HEK293 (cell line): ENCODE data around the gene HILPDA.
"Not testable (repeated sequence)": the region's sequence is repeated elsewhere in the genome, so short reads cannot be mapped to it uniquely, and the experiment has no call there.

Source experiments
- CTCF ChIA-PET: fragments of 350-600 bp; formaldehyde crosslinking; extraction: SDS; loops from one replicate; lab custom pipeline; 2021; ENCODE audit warnings: antibody characterized with exemption; lab: Yijun Ruan, JAX
- POLR2A ChIA-PET: fragments of 300-600 bp; formaldehyde crosslinking; extraction: SDS; loops from one replicate; lab custom pipeline; 2020; ENCODE audit warnings: antibody characterized with exemption, inconsistent platforms; lab: Yijun Ruan, JAX
- H3K27ac ChIP-seq: fragments of 200-500 bp; sonication (Bioruptor generic); 2 replicates; pipeline ENCODE4 v1.5.1; 2014; ENCODE audit warnings: low read depth, low read length, control low read depth, inconsistent platforms; ENCODE audit errors: extremely low read depth
- H3K36me3 ChIP-seq, 2 experiments: fragments of 200-500 bp in 1 of 2; sonication (Bioruptor generic) in 1 of 2; 1 replicate in 1 of 2; 2 replicates in 1 of 2; pipeline ENCODE4 v1.5.1; 2014 to 2017; ENCODE audit warnings: inconsistent platforms in 2 of 2, low read length in 2 of 2; ENCODE audit not compliant: control insufficient read depth in 2 of 2, insufficient read depth in 1 of 2
- H3K4me1 ChIP-seq: fragments of 200-500 bp; sonication (Bioruptor generic); 2 replicates; pipeline ENCODE4 v1.5.1; 2014; ENCODE audit warnings: mild to moderate bottlenecking, low read length, inconsistent platforms; ENCODE audit not compliant: control insufficient read depth, insufficient read depth
- H3K4me3 ChIP-seq: 2 replicates; pipeline ENCODE4 v1.5.1; 2011; ENCODE audit warnings: low read depth, mild to moderate bottlenecking, control low read depth, low read length, moderate library complexity
- H3K9me3 ChIP-seq: fragments of 200-500 bp; sonication (Bioruptor generic); 2 replicates; pipeline ENCODE4 v1.5.1; 2014; ENCODE audit warnings: low read depth, low read length, inconsistent platforms; ENCODE audit not compliant: control insufficient read depth, insufficient read depth
- GLIS1 ChIP-seq: fragments of 450-650 bp; formaldehyde crosslinking; IDR thresholded peaks from 2 replicates; pipeline ENCODE4 v1.5.1; 2016; ENCODE audit warnings: missing biosample characterization, missing genetic modification characterization
- SCRT2 ChIP-seq: fragments of 450-650 bp; formaldehyde crosslinking; IDR thresholded peaks from 2 replicates; pipeline ENCODE4 v1.5.1; 2016; ENCODE audit warnings: missing biosample characterization, missing genetic modification characterization
- ZNF274 ChIP-seq, 2 experiments: fragments of 200-500 bp in 1 of 2; fragments of 450-650 bp in 1 of 2; sonication (Bioruptor generic) in 1 of 2; formaldehyde crosslinking in 1 of 2; IDR thresholded peaks; 2 replicates each; pipeline versions ENCODE4 v1.5.1 to v1.6.1; 2014 to 2016; ENCODE audit warnings: borderline replicate concordance in 1 of 2, inconsistent platforms in 1 of 2, low read length in 1 of 2, missing biosample characterization in 1 of 2, missing genetic modification characterization in 1 of 2
- ZNF335 ChIP-seq: fragments of 450-650 bp; formaldehyde crosslinking; conservative IDR thresholded peaks from 2 replicates; pipeline ENCODE4 v1.5.1; 2016; ENCODE audit warnings: missing biosample characterization, missing genetic modification characterization
- ZNF521 ChIP-seq: fragments of 450-650 bp; formaldehyde crosslinking; IDR thresholded peaks from 2 replicates; pipeline ENCODE4 v1.5.1; 2017; ENCODE audit warnings: missing biosample characterization, mild to moderate bottlenecking, missing genetic modification characterization
- ZNF600 ChIP-seq: fragments of 450-650 bp; formaldehyde crosslinking; IDR thresholded peaks from 2 replicates; pipeline ENCODE4 v1.5.1; 2016; ENCODE audit warnings: missing biosample characterization, missing genetic modification characterization
- TF ChIP-seq, protein P1 (sequence below): fragments of 450-650 bp; formaldehyde crosslinking; IDR thresholded peaks from 2 replicates; pipeline ENCODE4 v1.5.1; 2016; ENCODE audit warnings: missing biosample characterization, missing genetic modification characterization, low read depth
- TF ChIP-seq, protein P2 (sequence below): fragments of 450-650 bp; formaldehyde crosslinking; IDR thresholded peaks from 2 replicates; pipeline ENCODE4 v1.5.1; 2016; ENCODE audit warnings: missing biosample characterization, missing genetic modification characterization
- TF ChIP-seq, protein P3 (sequence below): fragments of 450-650 bp; formaldehyde crosslinking; IDR thresholded peaks from 2 replicates; pipeline ENCODE4 v1.5.1; 2017; ENCODE audit warnings: missing biosample characterization, missing genetic modification characterization
- TF ChIP-seq, protein P4 (sequence below): sonication (generic); formaldehyde crosslinking; IDR thresholded peaks from 2 replicates; pipeline ENCODE4 v1.8.1; 2022; ENCODE audit warnings: mild to moderate bottlenecking, moderate library complexity, missing genetic modification reagents

HILPDA gene

DNA sequence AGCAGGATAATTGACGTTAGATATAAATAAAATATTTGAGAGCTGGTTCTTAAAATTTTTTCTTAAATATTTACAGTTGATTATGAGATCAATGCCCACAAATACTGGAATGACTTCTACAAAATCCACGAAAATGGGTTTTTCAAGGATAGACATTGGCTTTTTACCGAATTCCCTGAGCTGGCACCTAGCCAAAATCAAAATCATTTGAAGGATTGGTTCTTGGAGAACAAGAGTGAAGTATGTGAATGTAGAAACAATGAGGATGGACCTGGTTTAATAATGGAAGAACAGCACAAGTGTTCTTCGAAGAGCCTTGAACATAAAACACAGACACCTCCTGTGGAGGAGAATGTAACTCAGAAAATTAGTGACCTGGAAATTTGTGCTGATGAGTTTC is 23.4 kb downstream of the HILPDA start:
- H3K27ac ChIP-seq, H3K4me3 ChIP-seq, H3K9me3 ChIP-seq, H3K4me1 ChIP-seq, CTCF ChIA-PET, POLR2A ChIA-PET: not testable (repeated sequence)
- peaks cover 13 to 27% of the 10 kb centered on the region in 2 experiments for H3K36me3 ChIP-seq

DNA sequence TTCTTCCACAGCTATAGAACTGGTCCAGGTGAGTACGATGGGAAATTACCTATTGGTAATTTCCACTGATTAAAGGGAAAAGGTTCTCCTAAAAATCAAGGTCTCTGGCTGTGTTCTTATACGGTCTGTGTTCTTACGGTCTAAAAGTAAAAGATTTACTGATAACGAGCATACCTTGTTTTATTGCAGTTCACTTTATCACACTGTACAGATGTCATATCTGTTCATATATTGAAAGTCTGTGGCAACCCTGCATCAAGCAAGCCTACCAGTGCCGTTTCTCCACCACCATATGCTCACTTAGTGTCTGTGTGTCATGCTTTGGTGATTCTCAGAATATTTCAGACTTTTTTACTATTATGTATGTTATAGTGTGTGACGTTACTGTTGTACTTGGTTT is 32.5 kb downstream of the HILPDA start:
- H3K9me3 ChIP-seq, H3K27ac ChIP-seq, CTCF ChIA-PET, H3K4me1 ChIP-seq, H3K4me3 ChIP-seq, POLR2A ChIA-PET: not testable (repeated sequence)
- H3K36me3 ChIP-seq, result peaks cover 9 to 10% of the 10 kb centered on the region in 2 experiments; a peak in 2 of 3 replicates

DNA sequence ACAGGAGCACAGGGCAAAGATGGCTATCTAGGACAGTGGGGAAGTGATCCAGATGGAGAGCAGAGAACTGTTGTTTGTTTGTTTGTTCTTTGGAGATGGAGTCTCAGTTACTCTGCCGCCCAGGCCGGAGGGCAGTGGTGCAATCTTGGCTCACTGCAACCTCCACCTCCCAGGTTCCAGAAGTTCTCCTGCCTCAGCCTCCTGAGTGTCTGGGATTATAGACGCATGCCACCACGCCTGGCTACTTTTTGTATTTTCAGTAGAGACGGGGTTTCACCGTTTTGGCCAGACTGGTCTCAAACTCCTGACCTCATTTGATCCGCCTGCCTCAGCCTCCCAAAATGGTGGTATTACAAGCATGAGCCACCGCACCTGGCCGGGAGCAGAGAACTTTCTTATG is 41.7 kb downstream of the HILPDA start:
- no peak overlapping the region for H3K27ac ChIP-seq
- no peaks in the 10 kb centered on the region for H3K9me3 ChIP-seq
- H3K4me3 ChIP-seq, result no peak overlapping the region
- H3K4me1 ChIP-seq, result no peaks in the 10 kb centered on the region
- H3K36me3 ChIP-seq, result peaks cover 32 to 49% of the 10 kb centered on the region in 2 experiments; a peak in 2 of 3 replicates
- CTCF ChIA-PET, result interaction anchor here (1.1 kb wide), 1 partner anchor 21 kb away, joined by 3 read pairs; no protein-coding TSS in a partner anchor
- POLR2A ChIA-PET, result interaction anchor here (0.6 kb wide), 1 partner anchor 10 kb away, joined by 4 read pairs; no protein-coding TSS in a partner anchor
- TF ChIP-seq ZNF521 (no peak), GLIS1 (no peak), ZNF335 (tag by site-specific recombination) (no peak), ZNF274 (IDR thresholded peaks at IDR 0.05; ENCODE audit: low read length) (no peak), ZNF274 (tag by site-specific recombination; IDR thresholded peaks at IDR 0.05; ENCODE audit: borderline replicate concordance) (no peak), SCRT2 (tag by site-specific recombination) (no peak), ZNF600 (tag by site-specific recombination) (no peak)
- TF ChIP-seq, protein P1, sequence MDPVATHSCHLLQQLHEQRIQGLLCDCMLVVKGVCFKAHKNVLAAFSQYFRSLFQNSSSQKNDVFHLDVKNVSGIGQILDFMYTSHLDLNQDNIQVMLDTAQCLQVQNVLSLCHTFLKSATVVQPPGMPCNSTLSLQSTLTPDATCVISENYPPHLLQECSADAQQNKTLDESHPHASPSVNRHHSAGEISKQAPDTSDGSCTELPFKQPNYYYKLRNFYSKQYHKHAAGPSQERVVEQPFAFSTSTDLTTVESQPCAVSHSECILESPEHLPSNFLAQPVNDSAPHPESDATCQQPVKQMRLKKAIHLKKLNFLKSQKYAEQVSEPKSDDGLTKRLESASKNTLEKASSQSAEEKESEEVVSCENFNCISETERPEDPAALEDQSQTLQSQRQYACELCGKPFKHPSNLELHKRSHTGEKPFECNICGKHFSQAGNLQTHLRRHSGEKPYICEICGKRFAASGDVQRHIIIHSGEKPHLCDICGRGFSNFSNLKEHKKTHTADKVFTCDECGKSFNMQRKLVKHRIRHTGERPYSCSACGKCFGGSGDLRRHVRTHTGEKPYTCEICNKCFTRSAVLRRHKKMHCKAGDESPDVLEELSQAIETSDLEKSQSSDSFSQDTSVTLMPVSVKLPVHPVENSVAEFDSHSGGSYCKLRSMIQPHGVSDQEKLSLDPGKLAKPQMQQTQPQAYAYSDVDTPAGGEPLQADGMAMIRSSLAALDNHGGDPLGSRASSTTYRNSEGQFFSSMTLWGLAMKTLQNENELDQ (tag by site-specific recombination), result no peak
- TF ChIP-seq, protein P2, sequence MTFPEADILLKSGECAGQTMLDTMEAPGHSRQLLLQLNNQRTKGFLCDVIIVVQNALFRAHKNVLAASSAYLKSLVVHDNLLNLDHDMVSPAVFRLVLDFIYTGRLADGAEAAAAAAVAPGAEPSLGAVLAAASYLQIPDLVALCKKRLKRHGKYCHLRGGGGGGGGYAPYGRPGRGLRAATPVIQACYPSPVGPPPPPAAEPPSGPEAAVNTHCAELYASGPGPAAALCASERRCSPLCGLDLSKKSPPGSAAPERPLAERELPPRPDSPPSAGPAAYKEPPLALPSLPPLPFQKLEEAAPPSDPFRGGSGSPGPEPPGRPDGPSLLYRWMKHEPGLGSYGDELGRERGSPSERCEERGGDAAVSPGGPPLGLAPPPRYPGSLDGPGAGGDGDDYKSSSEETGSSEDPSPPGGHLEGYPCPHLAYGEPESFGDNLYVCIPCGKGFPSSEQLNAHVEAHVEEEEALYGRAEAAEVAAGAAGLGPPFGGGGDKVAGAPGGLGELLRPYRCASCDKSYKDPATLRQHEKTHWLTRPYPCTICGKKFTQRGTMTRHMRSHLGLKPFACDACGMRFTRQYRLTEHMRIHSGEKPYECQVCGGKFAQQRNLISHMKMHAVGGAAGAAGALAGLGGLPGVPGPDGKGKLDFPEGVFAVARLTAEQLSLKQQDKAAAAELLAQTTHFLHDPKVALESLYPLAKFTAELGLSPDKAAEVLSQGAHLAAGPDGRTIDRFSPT (tag by site-specific recombination), result no peak
- TF ChIP-seq, protein P3, sequence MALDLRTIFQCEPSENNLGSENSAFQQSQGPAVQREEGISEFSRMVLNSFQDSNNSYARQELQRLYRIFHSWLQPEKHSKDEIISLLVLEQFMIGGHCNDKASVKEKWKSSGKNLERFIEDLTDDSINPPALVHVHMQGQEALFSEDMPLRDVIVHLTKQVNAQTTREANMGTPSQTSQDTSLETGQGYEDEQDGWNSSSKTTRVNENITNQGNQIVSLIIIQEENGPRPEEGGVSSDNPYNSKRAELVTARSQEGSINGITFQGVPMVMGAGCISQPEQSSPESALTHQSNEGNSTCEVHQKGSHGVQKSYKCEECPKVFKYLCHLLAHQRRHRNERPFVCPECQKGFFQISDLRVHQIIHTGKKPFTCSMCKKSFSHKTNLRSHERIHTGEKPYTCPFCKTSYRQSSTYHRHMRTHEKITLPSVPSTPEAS (tag by site-specific recombination), result no peak
- TF ChIP-seq, protein P4, sequence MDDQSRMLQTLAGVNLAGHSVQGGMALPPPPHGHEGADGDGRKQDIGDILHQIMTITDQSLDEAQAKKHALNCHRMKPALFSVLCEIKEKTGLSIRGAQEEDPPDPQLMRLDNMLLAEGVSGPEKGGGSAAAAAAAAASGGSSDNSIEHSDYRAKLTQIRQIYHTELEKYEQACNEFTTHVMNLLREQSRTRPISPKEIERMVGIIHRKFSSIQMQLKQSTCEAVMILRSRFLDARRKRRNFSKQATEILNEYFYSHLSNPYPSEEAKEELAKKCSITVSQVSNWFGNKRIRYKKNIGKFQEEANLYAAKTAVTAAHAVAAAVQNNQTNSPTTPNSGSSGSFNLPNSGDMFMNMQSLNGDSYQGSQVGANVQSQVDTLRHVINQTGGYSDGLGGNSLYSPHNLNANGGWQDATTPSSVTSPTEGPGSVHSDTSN (CRISPR knock-in tag), result no peak

DNA sequence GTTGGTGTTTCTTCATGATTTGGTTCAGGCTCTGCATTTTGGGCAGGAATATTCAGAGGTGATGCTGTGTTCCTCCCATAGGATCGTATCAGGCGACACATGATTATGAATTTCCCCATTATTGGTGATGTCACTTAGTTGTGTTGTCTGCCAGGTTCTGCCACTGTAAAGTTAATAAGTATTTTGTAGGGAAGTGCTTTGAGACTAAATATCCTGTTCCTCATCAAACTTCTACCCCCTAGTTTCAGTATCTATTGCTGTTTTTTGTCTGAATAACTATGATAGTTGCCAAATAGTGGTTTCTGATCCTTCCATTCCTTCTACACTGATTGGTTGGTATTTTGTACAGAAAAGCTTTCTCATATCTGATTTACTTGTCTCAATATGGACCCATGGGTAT is 49.7 kb downstream of the HILPDA start:
- H3K27ac ChIP-seq, result not testable (repeated sequence)
- POLR2A ChIA-PET, result interaction anchor here (0.6 kb wide), 1 partner anchor 13 kb away, joined by 5 read pairs; no protein-coding TSS in a partner anchor

DNA sequence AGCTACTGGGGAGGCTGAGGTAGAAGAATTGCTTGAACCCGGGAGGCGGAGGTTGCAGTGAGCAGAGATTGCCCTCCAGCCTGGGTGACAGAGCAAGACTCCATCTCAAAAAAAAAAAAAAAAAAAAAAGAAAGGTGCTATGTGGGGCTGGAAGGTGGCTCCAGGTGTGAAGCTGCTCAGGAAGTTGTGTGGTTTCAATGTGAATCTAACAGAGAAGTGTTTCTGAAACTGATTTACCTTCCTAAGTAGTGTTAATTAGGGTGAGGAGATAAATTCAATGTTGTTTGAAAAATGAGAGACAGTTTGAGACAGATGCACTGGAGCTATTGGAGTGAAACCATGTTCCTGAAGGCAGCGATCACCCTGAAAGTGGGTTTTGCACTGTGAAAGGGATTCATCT is 51.1 kb downstream of the HILPDA start:
- CTCF ChIA-PET, H3K36me3 ChIP-seq, H3K4me1 ChIP-seq, H3K4me3 ChIP-seq, H3K27ac ChIP-seq, H3K9me3 ChIP-seq: not testable (repeated sequence)
- POLR2A ChIA-PET, result interaction anchor here (0.6 kb wide), 3 partner anchors 10 to 277 kb away, joined by 3 to 6 read pairs (median 4); no protein-coding TSS in a partner anchor

More for the DNA sequence above, 49.7 kb downstream of the HILPDA start:
- H3K9me3 ChIP-seq, H3K4me1 ChIP-seq, H3K4me3 ChIP-seq: not testable (repeated sequence)
- H3K36me3 ChIP-seq, result peaks cover 4 to 11% of the 10 kb centered on the region in 2 experiments; a peak in 2 of 3 replicates
- CTCF ChIA-PET, result interaction anchor here (0.6 kb wide), 1 partner anchor 18 kb away, joined by 5 read pairs; no protein-coding TSS in a partner anchor

DNA sequence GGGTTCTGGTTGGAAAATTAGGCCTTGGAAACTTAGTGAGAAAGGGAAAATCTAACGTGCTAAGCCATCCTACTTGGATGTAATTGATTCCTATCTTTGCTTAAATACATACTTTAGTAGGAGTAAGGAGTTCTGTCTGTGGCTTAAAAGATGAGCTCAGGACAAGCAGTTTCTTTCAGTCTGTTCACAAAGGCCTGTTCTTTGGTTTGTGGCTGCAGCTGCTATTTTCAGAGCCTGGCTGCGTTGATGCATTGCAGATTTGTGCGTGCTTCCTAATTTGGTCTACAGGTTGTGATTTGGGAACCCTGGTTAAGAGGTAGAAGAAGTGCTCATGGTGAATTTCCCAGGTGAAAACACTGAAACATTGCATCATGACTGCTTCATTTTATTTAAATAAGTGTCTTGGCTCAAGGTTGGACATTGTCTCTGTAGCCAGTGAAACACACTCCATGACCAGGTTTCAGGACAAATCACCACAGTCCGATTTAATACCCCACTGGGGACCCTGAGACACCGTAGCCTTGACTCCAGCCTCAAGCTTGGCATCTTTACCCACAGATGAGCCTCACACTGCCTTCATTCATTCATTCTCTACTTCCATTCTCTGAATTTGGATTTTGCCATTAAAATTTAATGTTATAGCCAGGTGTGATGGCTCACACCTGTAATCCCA is 51.8 kb downstream of the HILPDA start:
- H3K36me3 ChIP-seq, H3K4me3 ChIP-seq, H3K4me1 ChIP-seq, CTCF ChIA-PET, H3K27ac ChIP-seq, H3K9me3 ChIP-seq: not testable (repeated sequence)
- POLR2A ChIA-PET, result interaction anchor here (0.6 kb wide), 3 partner anchors 11 to 276 kb away, joined by 3 to 6 read pairs (median 4); no protein-coding TSS in a partner anchor
